AG09309 (cell line): ENCODE results near the gene SBDS.
A peak's percentile ranks its signal among the peaks of the same experiment; 100 is the strongest.
"Not testable (repeated sequence)": the region's sequence is repeated elsewhere in the genome, so short reads cannot be mapped to it uniquely, and the experiment has no call there.

ENCODE experiments used
- DNase-seq: peaks from one replicate; pipeline ENCODE4 v3.0.0-alpha.2; 2010; ENCODE audit warnings: low read depth
- H3K4me3 ChIP-seq: 2 replicates; pipeline ENCODE4 v1.5.1; 2011; ENCODE audit warnings: mild to moderate bottlenecking, low read depth, low read length, moderate library complexity; ENCODE audit not compliant: control insufficient read depth
- CTCF ChIP-seq: IDR thresholded peaks from 2 replicates; pipeline ENCODE4 v1.5.1; 2011; ENCODE audit warnings: mild to moderate bottlenecking, low read depth, low read length, inconsistent platforms; ENCODE audit not compliant: insufficient read depth, control insufficient read depth; ENCODE audit errors: missing control alignments

Gene SBDS

DNA sequence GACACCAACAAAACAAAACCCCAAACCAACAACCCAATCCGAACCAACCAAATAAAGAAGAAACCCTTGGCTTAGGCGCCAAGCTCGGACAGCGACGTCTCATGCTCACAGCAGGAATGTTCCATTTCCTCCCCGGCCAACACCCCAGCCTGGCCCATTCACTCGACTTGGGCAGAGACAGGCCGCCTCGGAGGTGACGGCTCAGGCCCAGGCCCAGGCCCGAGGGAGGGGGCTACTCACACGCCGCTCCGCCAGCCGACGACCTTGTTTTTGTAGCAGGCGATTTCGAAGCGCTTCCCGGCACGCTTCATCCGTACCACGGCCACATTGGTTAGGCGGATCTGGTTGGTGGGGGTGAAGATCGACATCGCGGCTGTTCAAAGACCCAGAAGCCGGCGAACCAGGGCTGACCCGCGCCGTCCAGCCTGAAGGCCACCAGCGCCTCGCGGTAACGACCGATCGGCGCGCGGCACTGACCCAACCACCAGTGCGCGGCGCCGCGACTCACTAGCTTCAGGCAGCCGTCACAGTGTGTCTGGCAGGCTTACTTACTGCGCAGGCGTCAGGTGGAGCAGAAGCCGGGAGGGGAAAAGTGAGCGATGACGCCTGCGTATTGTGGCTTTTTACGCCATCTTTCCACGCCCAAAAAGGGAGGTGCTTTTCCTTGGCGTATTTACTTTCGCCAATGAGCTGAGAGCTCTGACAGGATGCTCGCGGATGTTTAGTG lies at the start of gene SBDS:
Gene SBDS (minus strand): TSS at position 537 of the 727 bp plus-strand sequence. CDS start 169 bp downstream, at position 368.
- peak; percentile 96 for DNase-seq
- H3K4me3 ChIP-seq, result peak within 1 kb of the TSS; percentile 76

DNA sequence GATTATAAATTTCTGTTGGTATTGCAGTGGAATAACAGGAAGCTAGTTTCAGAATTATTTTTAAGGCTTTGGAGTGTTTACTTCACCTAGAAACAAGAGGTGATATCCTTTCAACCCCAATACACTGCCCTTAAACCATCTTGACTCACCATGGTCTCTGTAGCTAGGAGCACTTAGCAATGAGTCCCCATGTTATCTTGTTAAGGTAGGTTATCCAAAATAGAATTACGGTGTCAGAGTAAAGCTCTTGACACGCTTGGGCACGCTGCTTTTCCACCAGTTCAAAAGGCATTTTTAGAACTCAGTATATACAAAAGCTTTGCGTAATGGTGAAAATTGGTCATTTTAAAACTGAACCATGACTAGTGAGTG lies 48.2 kb upstream of the SBDS start:
- DNase-seq, result not testable (repeated sequence)

GRCh38 chr7:67042781-67043558 lies 47.6 kb upstream of the SBDS start:
- not testable (repeated sequence) for H3K4me3 ChIP-seq
- DNase-seq, result peak; percentile 37

More for the DNA sequence above, 48.2 kb upstream of the SBDS start:
- H3K4me3 ChIP-seq, result not testable (repeated sequence)

DNA sequence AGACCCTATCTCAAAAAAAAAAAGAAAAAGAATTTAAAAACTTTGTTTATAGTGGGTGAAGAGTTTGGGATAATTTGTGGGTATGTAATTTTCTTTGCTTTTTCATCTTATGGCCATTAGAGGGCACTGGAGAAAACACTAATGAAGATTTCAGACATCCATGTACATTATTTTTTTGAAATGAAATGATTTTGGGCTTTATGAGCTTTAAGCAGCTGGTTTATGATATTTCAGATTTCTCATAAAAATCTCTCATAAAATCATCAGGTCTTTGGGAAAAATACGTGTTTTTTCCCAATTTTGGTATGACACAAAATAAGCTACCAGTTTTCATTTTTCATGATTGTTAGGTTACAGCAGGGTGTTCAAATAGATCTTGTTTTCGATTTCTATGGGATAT lies 45.4 kb upstream of the SBDS start:
- not testable (repeated sequence) for H3K4me3 ChIP-seq, DNase-seq
- peak; percentile 17 for TF ChIP-seq CTCF

DNA sequence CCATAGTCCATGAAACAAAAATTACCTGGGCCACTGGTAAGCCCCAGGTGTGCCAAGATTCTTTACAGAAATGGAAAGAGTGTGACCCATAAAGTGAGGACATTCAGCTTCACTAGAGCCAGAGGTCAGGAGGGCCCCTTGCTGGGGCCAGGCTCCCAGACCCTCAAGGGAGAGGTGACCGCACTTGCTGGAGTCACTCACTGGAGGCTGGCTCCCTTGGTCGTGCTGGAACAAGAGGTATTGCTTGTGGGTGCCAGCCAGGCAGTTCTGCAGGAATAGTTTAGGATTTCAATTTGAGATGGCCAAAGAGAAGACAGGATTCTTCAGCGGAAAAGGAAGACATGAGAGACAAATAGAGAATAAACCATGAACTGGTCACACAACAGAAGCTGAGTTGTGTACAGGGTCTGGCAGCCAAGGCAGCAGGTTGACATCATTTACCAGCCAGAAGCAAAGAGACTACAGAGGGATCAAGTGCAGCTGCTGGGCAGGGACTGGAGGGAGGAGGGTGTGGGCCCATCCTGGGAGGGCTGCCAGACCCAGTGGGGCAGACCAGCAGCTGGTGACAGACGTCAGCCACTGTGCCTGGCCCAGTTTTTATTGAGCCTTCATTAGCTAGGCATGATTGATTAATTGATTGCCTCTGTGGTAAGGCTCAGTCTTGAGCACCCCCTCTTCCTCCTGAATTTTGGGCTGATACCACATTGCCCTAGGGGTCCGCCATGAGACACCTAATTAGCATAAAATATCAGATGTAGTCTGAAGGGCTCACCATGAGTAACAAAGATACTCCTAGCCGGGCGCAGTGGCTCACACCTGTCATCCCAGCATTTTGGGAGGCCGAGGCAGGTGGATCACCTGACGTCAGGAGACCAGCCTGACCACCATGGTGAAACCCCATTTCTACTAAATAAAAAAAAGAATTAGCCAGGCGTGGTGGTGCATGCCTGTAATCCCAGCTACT lies 41.3 kb upstream of the SBDS start:
- H3K4me3 ChIP-seq, DNase-seq: not testable (repeated sequence)

GRCh38 chr7:67033251-67033650 lies 37.9 kb upstream of the SBDS start:
- no peak overlapping the region for H3K4me3 ChIP-seq
- no peak for TF ChIP-seq CTCF
- DNase-seq, result no peak

DNA sequence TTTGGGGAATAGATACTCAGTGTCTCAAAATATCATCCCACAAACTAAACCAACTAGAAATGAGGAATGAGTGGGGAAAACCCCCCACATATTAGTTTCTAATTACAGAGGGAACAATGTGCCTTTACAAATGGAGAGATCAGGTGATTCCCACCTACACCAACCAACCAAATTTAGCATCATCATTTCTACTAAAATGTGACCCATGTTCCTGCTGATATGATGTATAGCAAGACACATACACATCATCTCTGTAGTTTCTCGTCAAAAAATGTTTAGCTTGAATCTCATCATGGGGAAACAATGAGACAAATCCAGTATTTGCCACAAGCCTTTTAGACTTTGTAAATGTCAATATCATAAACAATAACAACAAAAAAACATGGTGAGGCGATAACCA lies 36.3 kb upstream of the SBDS start:
- DNase-seq, H3K4me3 ChIP-seq: not testable (repeated sequence)

- H3K4me3 ChIP-seq, DNase-seq: not testable (repeated sequence)
These were observed 30.1 kb upstream of the SBDS start for GRCh38 chr7:67025459-67025858.

GRCh38 chr7:67022511-67022910 lies 27.1 kb upstream of the SBDS start:
- H3K4me3 ChIP-seq, result no peak overlapping the region
- no peak for DNase-seq
- TF ChIP-seq CTCF, result no peak
